Heart left ventricle (tissue), 13 donors: ENCODE results near the gene CEP85.
A peak's percentile ranks its signal among the peaks of the same experiment; 100 is the strongest.

Experiments used
- CTCF ChIP-seq, 12 donors: fragments of 200-600 bp; sonication (generic) in 4 of 12; IDR thresholded peaks; one replicate each; pipeline versions ENCODE4 v1.5.0 to v1.8.0; 2018 to 2022; ENCODE audit warnings: antibody characterized with exemption in 12 of 12, mild to moderate bottlenecking in 5 of 12
- POLR2A ChIP-seq, 2 donors: fragments of 450-650 bp; IDR thresholded peaks; one replicate each; pipeline ENCODE4 v1.6.1; 2017; ENCODE audit warnings: antibody characterized with exemption in 2 of 2, mild to moderate bottlenecking in 2 of 2, moderate library complexity in 2 of 2
- donor health status: ischemic (EF 13 %, LVEDD 7.1; RV severe dilation, severe dysfunction).
- donor health status: DM: no; HTN: yes; CAD: no.
- donor health status: DM: no; HTN: no; CAD: no.
- donor health status: ischemic (EF 25% LVEDD 6.9; RV normal size, moderate dysfunction).
- donor health status: ischemic (EF 25% LVEDD 5.7; RV mildly dilated, moderate dysfunction).
- donor health status: ischemic (EF 35%, LVEDD 5.7; RV mildly dilated, moderate dysfunction).
- donor health status: nonischemic (EF 11% LVEDD 7.7; RV severe dilation, severe dysfunction).
- donor health status: DM: yes; HTN: yes; CAD: no.
- donor health status: PGD.
- donor health status: ischemic (EF 29% LVEDD 5.4; RV normal size, mild dysfunction).
- donor health status: nonischemic (EF 23%, LVEDD 6.1; RV moderate dilation, normal function).

GRCh38 chr1:26254404-26254803, 20.4 kb downstream of the CEP85 start:
- TF ChIP-seq CTCF (IDR thresholded peaks at IDR 0.05) (no peak), POLR2A (IDR thresholded peaks at IDR 0.05) (peak; percentile 32 to 67)
